GM12875 (cell line): Measurements from ENCODE around the gene OR5T1.

Source experiments
- H3K4me3 ChIP-seq: one replicate; pipeline ENCODE4 v1.5.1; 2011; ENCODE audit warnings: low read depth, low read length, control low read depth
- TF ChIP-seq, protein P1 (sequence below): IDR thresholded peaks from 2 replicates; pipeline ENCODE4 v1.5.1; 2011; ENCODE audit warnings: low read depth, mild to moderate bottlenecking, control low read depth, inconsistent platforms, low read length, moderate library complexity, borderline replicate concordance; ENCODE audit not compliant: insufficient read depth

The OR5T1 gene

DNA sequence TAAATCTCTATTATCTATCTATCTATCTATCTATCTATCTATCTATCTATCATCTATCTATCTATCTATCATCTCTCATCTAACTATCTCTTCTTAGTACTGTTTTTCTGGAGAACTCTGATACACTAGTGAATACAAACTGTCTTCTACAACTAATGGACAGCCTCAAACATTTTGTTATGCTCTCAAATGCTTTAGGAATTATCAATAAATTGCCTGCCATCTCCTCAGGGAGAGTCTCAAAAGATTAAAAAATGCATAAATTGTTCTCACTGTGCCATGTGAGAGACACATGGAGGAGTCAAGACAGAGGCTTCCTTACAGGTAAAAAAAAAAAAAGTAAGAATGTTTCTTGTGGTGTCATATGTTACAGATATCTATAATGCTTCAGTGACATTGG is 40.9 kb downstream of the OR5T1 start, which contains the start of gene OR8K3:
Gene OR8K3 (plus strand): TSS at position 301 of the 400 bp plus-strand sequence. CDS start 3,163 bp downstream, outside the sequence.
- no peak within 1 kb of the TSS for H3K4me3 ChIP-seq
- TF ChIP-seq, protein P1, sequence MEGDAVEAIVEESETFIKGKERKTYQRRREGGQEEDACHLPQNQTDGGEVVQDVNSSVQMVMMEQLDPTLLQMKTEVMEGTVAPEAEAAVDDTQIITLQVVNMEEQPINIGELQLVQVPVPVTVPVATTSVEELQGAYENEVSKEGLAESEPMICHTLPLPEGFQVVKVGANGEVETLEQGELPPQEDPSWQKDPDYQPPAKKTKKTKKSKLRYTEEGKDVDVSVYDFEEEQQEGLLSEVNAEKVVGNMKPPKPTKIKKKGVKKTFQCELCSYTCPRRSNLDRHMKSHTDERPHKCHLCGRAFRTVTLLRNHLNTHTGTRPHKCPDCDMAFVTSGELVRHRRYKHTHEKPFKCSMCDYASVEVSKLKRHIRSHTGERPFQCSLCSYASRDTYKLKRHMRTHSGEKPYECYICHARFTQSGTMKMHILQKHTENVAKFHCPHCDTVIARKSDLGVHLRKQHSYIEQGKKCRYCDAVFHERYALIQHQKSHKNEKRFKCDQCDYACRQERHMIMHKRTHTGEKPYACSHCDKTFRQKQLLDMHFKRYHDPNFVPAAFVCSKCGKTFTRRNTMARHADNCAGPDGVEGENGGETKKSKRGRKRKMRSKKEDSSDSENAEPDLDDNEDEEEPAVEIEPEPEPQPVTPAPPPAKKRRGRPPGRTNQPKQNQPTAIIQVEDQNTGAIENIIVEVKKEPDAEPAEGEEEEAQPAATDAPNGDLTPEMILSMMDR, result no peak
